ENCODE results near the gene FMNL2.

Gene FMNL2

GRCh38 chr2:152481881-152482583 is 147.1 kb downstream of the FMNL2 start (continued):
- TF ChIP-seq ZFP41 (tag by site-specific recombination; IDR thresholded peaks at IDR 0.05; ENCODE audit: borderline replicate concordance) (no peak), GLIS2 (tag by site-specific recombination; IDR thresholded peaks at IDR 0.05) (no peak), ZNF433 (tag by site-specific recombination; IDR thresholded peaks at IDR 0.05; ENCODE audit: low read depth) (no peak), BCL11A (tag by site-specific recombination; IDR thresholded peaks at IDR 0.05; ENCODE audit: low read depth) (no peak), ZNF600 (tag by site-specific recombination; IDR thresholded peaks at IDR 0.05) (no peak), ZNF561 (tag by site-specific recombination; IDR thresholded peaks at IDR 0.05; ENCODE audit: borderline replicate concordance) (peak; percentile 40; the same call in 1 of the 2 replicates), GLIS1 (tag by site-specific recombination; IDR thresholded peaks at IDR 0.05) (peak; percentile 31), TSHZ1 (tag by site-specific recombination; IDR thresholded peaks at IDR 0.05; ENCODE audit: borderline replicate concordance) (no peak), ZNF16 (tag by site-specific recombination; IDR thresholded peaks at IDR 0.05; ENCODE audit: low read depth) (no peak), FEZF1 (tag by site-specific recombination; IDR thresholded peaks at IDR 0.05) (peak; percentile 18; the same call in 1 of the 2 replicates)

- POLR2A ChIA-PET = no interaction called here
Observed at GRCh38 chr2:152483276-152484063, 148.5 kb downstream of the FMNL2 start.

DNA sequence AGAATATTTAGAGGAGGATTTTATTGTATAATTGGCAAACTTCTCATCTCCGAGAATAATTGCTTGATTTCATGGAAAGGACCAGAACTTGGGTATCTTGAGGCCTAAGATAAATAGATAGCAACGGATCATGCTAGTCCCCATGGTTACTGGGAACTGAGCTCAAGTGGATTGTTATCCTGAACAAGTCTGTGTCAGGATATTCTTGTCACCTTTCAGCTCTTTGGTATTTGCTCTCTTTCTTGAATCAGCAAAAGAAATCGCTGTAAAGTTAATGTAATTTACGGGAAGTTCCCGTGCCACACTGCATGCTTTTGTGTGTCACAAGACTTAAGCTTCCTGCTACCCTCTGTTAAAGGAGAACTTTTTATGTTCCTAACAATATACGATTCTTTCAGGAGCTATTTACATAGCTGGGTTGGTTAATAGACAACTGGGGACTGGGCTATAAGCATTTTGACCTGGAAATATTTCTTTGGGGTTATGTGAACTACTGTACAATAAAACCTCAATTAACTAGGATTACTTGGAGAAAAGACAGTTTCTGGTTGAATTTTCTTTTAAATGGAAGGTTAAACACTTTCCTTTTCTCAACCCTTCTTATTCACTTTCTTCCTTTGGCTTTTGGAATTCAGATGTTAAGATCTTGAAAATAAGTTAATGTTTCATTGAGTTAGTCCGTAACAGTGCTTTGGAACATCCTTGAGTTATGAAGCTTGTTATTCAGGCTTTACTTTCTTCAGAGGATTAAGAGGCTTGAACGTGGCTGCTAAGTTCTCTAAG is 151.2 kb downstream of the FMNL2 start:
- POLR2A ChIA-PET = interaction anchor here (1.3 kb wide), 1 partner anchor 150 kb away, joined by 3 read pairs; no protein-coding TSS in a partner anchor
- H3K4me3 ChIP-seq (ENCODE audit: low read depth, low read length) = no peak overlapping the region
- TF ChIP-seq BCL11A (tag by site-specific recombination; IDR thresholded peaks at IDR 0.05; ENCODE audit: low read depth) = no peak
- no peak for TF ChIP-seq ZBTB7A (tag by site-specific recombination; IDR thresholded peaks at IDR 0.05; ENCODE audit: low read depth)
- peak; percentile 27; the same call in 1 of the 2 replicates for TF ChIP-seq ZNF585B (tag by site-specific recombination; IDR thresholded peaks at IDR 0.05)
- TF ChIP-seq ZNF626 (tag by site-specific recombination; IDR thresholded peaks at IDR 0.05) = no peak
- no peak for TF ChIP-seq BCL11B (tag by site-specific recombination; IDR thresholded peaks at IDR 0.05; ENCODE audit: low read depth)
- TF ChIP-seq ZNF658 (tag by site-specific recombination; IDR thresholded peaks at IDR 0.05) = no peak
- TF ChIP-seq ZNF777 (tag by site-specific recombination; IDR thresholded peaks at IDR 0.05; ENCODE audit: borderline replicate concordance) = no peak
- no peak for TF ChIP-seq ZNF692 (tag by site-specific recombination; IDR thresholded peaks at IDR 0.05)
- peak; percentile 41; the same call in 1 of the 2 replicates for TF ChIP-seq PRDM1 (tag by site-specific recombination; IDR thresholded peaks at IDR 0.05)
- TF ChIP-seq KLF9 (tag by site-specific recombination; IDR thresholded peaks at IDR 0.05; ENCODE audit: low read depth) = no peak
- no peak for TF ChIP-seq ZNF311 (tag by site-specific recombination; IDR thresholded peaks at IDR 0.05; ENCODE audit: borderline replicate concordance)

More at GRCh38 chr2:152483276-152484063, 148.5 kb downstream of the FMNL2 start:
- peaks cover 35% of the 10 kb centered on the region for H3K4me1 ChIP-seq (ENCODE audit: control insufficient read depth, insufficient read depth, low read length)
- no peak for TF ChIP-seq ZNF211 (tag by site-specific recombination; IDR thresholded peaks at IDR 0.05; ENCODE audit: low read depth)
- TF ChIP-seq, protein P1, sequence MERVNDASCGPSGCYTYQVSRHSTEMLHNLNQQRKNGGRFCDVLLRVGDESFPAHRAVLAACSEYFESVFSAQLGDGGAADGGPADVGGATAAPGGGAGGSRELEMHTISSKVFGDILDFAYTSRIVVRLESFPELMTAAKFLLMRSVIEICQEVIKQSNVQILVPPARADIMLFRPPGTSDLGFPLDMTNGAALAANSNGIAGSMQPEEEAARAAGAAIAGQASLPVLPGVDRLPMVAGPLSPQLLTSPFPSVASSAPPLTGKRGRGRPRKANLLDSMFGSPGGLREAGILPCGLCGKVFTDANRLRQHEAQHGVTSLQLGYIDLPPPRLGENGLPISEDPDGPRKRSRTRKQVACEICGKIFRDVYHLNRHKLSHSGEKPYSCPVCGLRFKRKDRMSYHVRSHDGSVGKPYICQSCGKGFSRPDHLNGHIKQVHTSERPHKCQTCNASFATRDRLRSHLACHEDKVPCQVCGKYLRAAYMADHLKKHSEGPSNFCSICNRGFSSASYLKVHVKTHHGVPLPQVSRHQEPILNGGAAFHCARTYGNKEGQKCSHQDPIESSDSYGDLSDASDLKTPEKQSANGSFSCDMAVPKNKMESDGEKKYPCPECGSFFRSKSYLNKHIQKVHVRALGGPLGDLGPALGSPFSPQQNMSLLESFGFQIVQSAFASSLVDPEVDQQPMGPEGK (tag by site-specific recombination; IDR thresholded peaks at IDR 0.05) = no peak
- no peaks in the 10 kb centered on the region for H3K9me3 ChIP-seq (ENCODE audit: control insufficient read depth, insufficient read depth, low read depth, low read length)
- H3K4me3 ChIP-seq (ENCODE audit: low read depth, low read length) = no peak overlapping the region
- H3K27ac ChIP-seq (ENCODE audit: extremely low read depth, low read depth, low read length) = no peak overlapping the region
- H3K36me3 ChIP-seq (ENCODE audit: control insufficient read depth in 2 of 2, insufficient read depth in 1 of 2, low read length in 2 of 2) = no peaks in the 10 kb centered on the region
- CTCF ChIA-PET = interaction anchor here (0.6 kb wide), 1 partner anchor 949 kb away, joined by 3 read pairs; no protein-coding TSS in a partner anchor

More for the DNA sequence above, 151.2 kb downstream of the FMNL2 start:
- Histone ChIP-seq H3K27ac (ENCODE audit: extremely low read depth, low read depth, low read length) (no peak overlapping the region), H3K4me1 (ENCODE audit: control insufficient read depth, insufficient read depth, low read length) (peaks cover 28% of the 10 kb centered on the region), H3K36me3 (ENCODE audit: control insufficient read depth in 2 of 2, insufficient read depth in 1 of 2, low read length in 2 of 2) (no peaks in the 10 kb centered on the region), H3K9me3 (ENCODE audit: control insufficient read depth, insufficient read depth, low read depth, low read length) (no peaks in the 10 kb centered on the region)
- CTCF ChIA-PET = interaction anchor here (1.0 to 1.2 kb wide), 3 partner anchors 12 to 19 kb away, joined by 3 read pairs; no protein-coding TSS in a partner anchor

All from HEK293 (cell line).